KBM-7 (cell line): Measurements from ENCODE around the gene MGST3.
"Not testable (repeated sequence)": the region's sequence is repeated elsewhere in the genome, so short reads cannot be mapped to it uniquely, and the experiment has no call there.

Experiments
- DNase-seq: peaks from one replicate; pipeline ENCODE4 v3.0.0-alpha.2; 2015
- in situ Hi-C: fragments of 300-500 bp; cut with MboI; formaldehyde crosslinking; loops from 2 replicates; pipeline ENCODE4 v1.14.3; 2020; ENCODE audit warnings: low sequenced_read_pairs, low pct_unique_long_range_greater_than_20kb, mixed read lengths

The MGST3 gene

GRCh38 chr1:165683848-165684485 lies 52.9 kb downstream of the MGST3 start:
- no peak for DNase-seq
- in situ Hi-C loops = no loop called here

DNA sequence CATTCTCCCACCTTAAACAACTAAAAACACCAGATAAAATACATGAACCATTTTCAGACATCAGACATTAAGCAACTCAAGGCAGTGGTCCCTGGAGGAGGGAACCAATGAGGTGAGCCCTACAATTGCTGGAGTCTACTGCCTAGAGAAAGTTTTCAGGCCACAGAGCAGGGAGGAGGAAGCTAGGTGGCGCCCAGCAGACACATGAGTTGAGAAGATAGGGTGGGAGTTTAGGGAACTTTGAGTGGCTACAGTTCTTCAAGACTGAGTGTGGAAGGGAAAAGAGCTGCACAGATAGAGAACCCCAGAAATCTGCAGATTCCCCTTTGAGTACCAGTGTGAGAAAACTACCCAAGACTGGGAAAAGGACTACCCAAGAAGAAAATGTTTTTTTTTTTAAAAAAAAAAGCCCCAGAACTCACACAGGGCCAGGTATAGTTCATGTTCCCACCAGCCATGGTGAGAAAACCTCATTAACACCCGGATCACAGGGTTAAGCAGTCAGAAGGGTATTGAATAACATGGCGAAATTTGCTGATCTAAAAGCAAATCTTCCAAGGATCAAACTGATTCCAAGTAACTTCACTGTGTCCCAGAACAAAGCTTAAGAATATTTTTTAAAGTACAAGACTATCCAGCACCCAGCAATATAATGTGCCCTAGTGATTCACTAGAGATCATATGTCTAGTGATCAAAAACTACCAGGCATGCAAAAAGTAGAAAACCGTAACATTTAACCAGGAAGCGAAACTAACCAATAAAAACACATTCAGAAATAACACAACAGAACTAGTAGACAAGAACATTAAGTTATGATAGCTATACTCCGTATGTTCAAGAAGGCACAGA lies 55.3 kb downstream of the MGST3 start:
- in situ Hi-C loops = no loop called here
- peak; percentile 61 for DNase-seq

DNA sequence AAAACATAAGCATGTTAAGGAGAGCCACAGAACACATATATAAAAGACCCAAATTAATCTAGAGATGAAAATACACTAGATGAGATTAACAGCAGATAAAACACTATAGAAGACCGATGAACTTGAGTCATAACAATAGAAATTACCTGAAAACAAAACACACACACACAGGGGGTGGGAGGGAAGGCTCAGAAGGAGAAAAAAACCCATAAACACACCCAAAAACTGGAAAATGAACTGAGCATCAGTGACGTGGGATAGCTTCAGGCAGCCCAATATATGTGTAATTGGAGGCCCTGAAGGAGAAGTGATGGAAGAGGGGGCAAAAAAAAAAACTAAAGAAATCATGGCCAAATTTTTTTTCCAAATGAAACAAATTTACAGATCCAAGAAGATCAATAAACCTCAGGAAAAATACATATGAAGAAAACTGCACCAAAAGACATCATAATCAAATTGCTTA lies 56.0 kb downstream of the MGST3 start:
- in situ Hi-C loops = no loop called here
- DNase-seq = no peak

GRCh38 chr1:165688046-165688445 lies 57.0 kb downstream of the MGST3 start:
- DNase-seq = no peak
- in situ Hi-C loops = no loop called here

- in situ Hi-C loops = no loop called here
- no peak for DNase-seq
These were observed 64.0 kb downstream of the MGST3 start for GRCh38 chr1:165695031-165695430.

DNA sequence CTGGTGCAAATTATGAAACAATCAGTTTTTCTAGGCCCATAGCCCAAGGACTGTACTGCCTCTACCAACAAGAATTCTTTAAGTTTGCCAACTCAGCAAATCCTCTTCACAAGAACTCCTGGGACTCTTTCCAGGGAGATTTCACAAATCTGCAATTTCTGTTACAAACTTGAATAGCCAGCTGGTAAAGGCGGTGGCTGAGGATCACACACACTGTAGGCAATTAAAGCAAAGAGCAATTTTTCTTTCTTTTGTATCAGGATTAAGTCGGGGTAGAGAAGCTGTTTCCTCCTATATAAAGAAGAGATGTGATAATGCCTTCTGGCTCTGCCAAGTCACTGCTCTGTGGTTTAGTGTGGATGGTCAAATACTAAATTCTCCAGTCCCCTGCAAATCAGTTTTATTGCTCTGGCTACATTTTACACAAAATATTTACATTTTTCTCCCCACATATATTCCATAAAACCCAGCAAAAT lies 65.6 kb downstream of the MGST3 start:
- peak; percentile 25 for DNase-seq
- in situ Hi-C loops = no loop called here

DNA sequence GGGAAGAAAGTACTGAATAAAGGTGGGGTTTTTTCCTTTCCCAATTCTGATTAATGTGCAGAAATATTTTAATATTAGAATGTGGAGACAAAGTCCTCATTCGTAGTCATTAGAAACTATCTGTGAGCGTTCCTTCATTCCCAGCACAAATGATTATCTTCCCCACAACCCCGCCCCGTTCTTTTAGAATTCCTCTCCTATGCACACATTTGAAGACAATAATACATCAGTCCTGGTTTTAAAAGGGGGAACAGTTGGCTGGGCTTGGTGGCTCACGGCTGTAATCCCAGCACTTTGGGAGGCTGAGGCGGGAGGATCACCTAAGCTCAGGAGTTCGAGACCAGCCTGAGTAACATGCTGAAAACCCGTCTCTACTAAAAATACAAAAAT lies 66.5 kb downstream of the MGST3 start:
- in situ Hi-C loops = no loop called here
- no peak for DNase-seq

GRCh38 chr1:165697881-165698760 lies 67.1 kb downstream of the MGST3 start, which contains the start of gene ALDH9A1:
TSS of gene ALDH9A1 (minus strand) at chr1:165698562. CDS start at chr1:165698558, 4 bp downstream.
- in situ Hi-C loops = no loop called here
- DNase-seq = peak; percentile 92

GRCh38 chr1:165698761-165699052 lies 67.7 kb downstream of the MGST3 start:
- in situ Hi-C loops = no loop called here
- DNase-seq = no peak

- DNase-seq = no peak
- in situ Hi-C loops = no loop called here
These were observed 68.5 kb downstream of the MGST3 start for GRCh38 chr1:165699577-165699976.

- in situ Hi-C loops, DNase-seq: not testable (repeated sequence)
These were observed 70.9 kb downstream of the MGST3 start for GRCh38 chr1:165701922-165702321.

DNA sequence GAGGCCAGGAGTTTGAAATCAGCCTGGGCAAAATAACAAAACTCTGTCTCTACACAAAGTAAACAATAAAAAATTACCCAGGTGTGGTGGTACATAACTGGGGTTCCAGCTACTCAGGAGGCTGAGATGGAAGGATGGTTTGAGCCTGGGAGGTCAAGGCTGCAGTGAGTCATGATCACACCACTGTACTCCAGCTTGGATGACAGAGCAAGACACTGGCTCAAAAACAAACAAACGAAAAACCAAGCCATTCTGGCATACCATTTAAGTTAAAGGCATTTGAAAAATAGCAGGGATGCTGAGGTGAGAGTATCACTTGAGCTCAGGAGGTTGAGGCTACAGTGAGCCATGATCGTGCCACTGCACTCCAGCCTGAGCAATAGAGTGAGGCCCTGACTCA lies 72.6 kb downstream of the MGST3 start:
- in situ Hi-C loops = no loop called here
- no peak for DNase-seq
